ENCODE results near the gene GPBAR1.
A peak's percentile ranks its signal among the peaks of the same experiment; 100 is the strongest.

Gene GPBAR1

GRCh38 chr2:218228366-218229090, 32.3 kb upstream of the GPBAR1 start:
- Mint-ChIP-seq H3K4me3 (no peak overlapping the region), H3K36me3 (ENCODE audit: low read depth) (peaks cover 72% of the 10 kb centered on the region), H3K9me3 (no peaks in the 10 kb centered on the region)

GRCh38 chr2:218229239-218229638, 31.6 kb upstream of the GPBAR1 start:
- no peaks in the 10 kb centered on the region for H3K4me1 Mint-ChIP-seq
- H3K27me3 Mint-ChIP-seq (ENCODE audit: low read depth), result no peaks in the 10 kb centered on the region

More at GRCh38 chr2:218228366-218229090, 32.3 kb upstream of the GPBAR1 start:
- no peaks in the 10 kb centered on the region for H3K27me3 Mint-ChIP-seq (ENCODE audit: low read depth)
- no peak for TF ChIP-seq CTCF (IDR thresholded peaks at IDR 0.05; ENCODE audit: unreplicated experiment in 3 of 3)
- peaks cover 4% of the 10 kb centered on the region for H3K4me1 Mint-ChIP-seq
- H3K27ac Mint-ChIP-seq, result no peak overlapping the region

GRCh38 chr2:218229851-218230250, 31.0 kb upstream of the GPBAR1 start:
- no peak for TF ChIP-seq CTCF (IDR thresholded peaks at IDR 0.05; ENCODE audit: unreplicated experiment in 3 of 3)
- no peaks in the 10 kb centered on the region for H3K4me1 Mint-ChIP-seq
- H3K4me3 Mint-ChIP-seq, result no peak overlapping the region
- H3K27me3 Mint-ChIP-seq (ENCODE audit: low read depth), result no peaks in the 10 kb centered on the region
- peaks cover 79% of the 10 kb centered on the region for H3K36me3 Mint-ChIP-seq (ENCODE audit: low read depth)
- H3K27ac Mint-ChIP-seq, result no peak overlapping the region
- no peaks in the 10 kb centered on the region for H3K9me3 Mint-ChIP-seq

More at GRCh38 chr2:218229239-218229638, 31.6 kb upstream of the GPBAR1 start:
- H3K36me3 Mint-ChIP-seq (ENCODE audit: low read depth), result peaks cover 78% of the 10 kb centered on the region
- TF ChIP-seq CTCF (IDR thresholded peaks at IDR 0.05; ENCODE audit: unreplicated experiment in 3 of 3), result no peak
- H3K4me3 Mint-ChIP-seq, result no peak overlapping the region
- H3K9me3 Mint-ChIP-seq, result no peaks in the 10 kb centered on the region
- peak overlapping the region in 1 of 3 experiments; percentile 45 for H3K27ac Mint-ChIP-seq

- Mint-ChIP-seq H3K36me3 (ENCODE audit: low read depth) (peaks cover 80% of the 10 kb centered on the region), H3K27ac (peak overlapping the region; percentile 24 to 88 (median 78)), H3K4me3 (no peak overlapping the region), H3K4me1 (no peaks in the 10 kb centered on the region), H3K9me3 (no peaks in the 10 kb centered on the region), H3K27me3 (ENCODE audit: low read depth) (no peaks in the 10 kb centered on the region)
- peak; percentile 17 to 31 (median 18) for TF ChIP-seq CTCF (IDR thresholded peaks at IDR 0.05; ENCODE audit: unreplicated experiment in 3 of 3)
Observed at GRCh38 chr2:218230882-218231281, 29.9 kb upstream of the GPBAR1 start.

GRCh38 chr2:218233543-218233942, 27.3 kb upstream of the GPBAR1 start:
- H3K4me3 Mint-ChIP-seq, result no peak overlapping the region
- H3K9me3 Mint-ChIP-seq, result no peaks in the 10 kb centered on the region
- no peak overlapping the region for H3K27ac Mint-ChIP-seq
- peaks cover 80% of the 10 kb centered on the region for H3K36me3 Mint-ChIP-seq (ENCODE audit: low read depth)
- no peaks in the 10 kb centered on the region for H3K4me1 Mint-ChIP-seq
- H3K27me3 Mint-ChIP-seq (ENCODE audit: low read depth), result no peaks in the 10 kb centered on the region
- TF ChIP-seq CTCF (IDR thresholded peaks at IDR 0.05; ENCODE audit: unreplicated experiment in 3 of 3), result no peak

GRCh38 chr2:218234521-218234920, 26.3 kb upstream of the GPBAR1 start:
- peaks cover 82% of the 10 kb centered on the region for H3K36me3 Mint-ChIP-seq (ENCODE audit: low read depth)
- H3K4me3 Mint-ChIP-seq, result no peak overlapping the region
- H3K9me3 Mint-ChIP-seq, result no peaks in the 10 kb centered on the region
- no peaks in the 10 kb centered on the region for H3K27me3 Mint-ChIP-seq (ENCODE audit: low read depth)
- no peaks in the 10 kb centered on the region for H3K4me1 Mint-ChIP-seq
- H3K27ac Mint-ChIP-seq, result no peak overlapping the region
- no peak for TF ChIP-seq CTCF (IDR thresholded peaks at IDR 0.05; ENCODE audit: unreplicated experiment in 3 of 3)
